K562 (cell line): ENCODE data around the gene PRSS56. TPM values are rescaled to one million over a fixed set of nuclear protein-coding genes. Genes with fewer than 3 reads are reported as not detected.

ENCODE experiments used
- ATF3 ChIP-seq, 2 experiments: fragments of 450-650 bp in 1 of 2; sonication (generic) in 1 of 2; formaldehyde crosslinking in 1 of 2; IDR thresholded peaks in 1 of 2; conservative IDR thresholded peaks in 1 of 2; 2 replicates each; pipeline versions ENCODE4 v1.6.1 to v1.8.1; 2016 to 2023; ENCODE audit warnings: mild to moderate bottlenecking in 2 of 2, moderate library complexity in 2 of 2, inconsistent platforms in 1 of 2, missing genetic modification reagents in 1 of 2
- BHLHE40 ChIP-seq: IDR thresholded peaks from 2 replicates; pipeline ENCODE4 v1.6.1; 2011; ENCODE audit warnings: low read length, improper control_type of control experiment
- CCNT2 ChIP-seq: IDR thresholded peaks from 2 replicates; pipeline ENCODE4 v1.6.1; 2011; ENCODE audit warnings: borderline replicate concordance, low read depth, mild to moderate bottlenecking, moderate library complexity, mixed read lengths, low read length; ENCODE audit not compliant: insufficient read length; ENCODE audit errors: extremely low read depth
- CREB3 ChIP-seq: fragments of 450-650 bp; conservative IDR thresholded peaks from 2 replicates; pipeline ENCODE4 v1.6.1; 2016; ENCODE audit warnings: missing genetic modification characterization, low read depth, mild to moderate bottlenecking, missing compliant biosample characterization, moderate library complexity
- EWSR1 ChIP-seq: fragments of 450-650 bp; IDR thresholded peaks from 2 replicates; pipeline ENCODE4 v1.6.1; 2018; ENCODE audit warnings: borderline replicate concordance, mild to moderate bottlenecking, low read depth, moderate library complexity; ENCODE audit not compliant: partially characterized antibody
- MECOM ChIP-seq: fragments of 250-450 bp; sonication (Bioruptor Pico); IDR thresholded peaks from 2 replicates; pipeline ENCODE4 v1.8.0; 2022; ENCODE audit warnings: inconsistent platforms
- NEUROD1 ChIP-seq: fragments of 150-350 bp; IDR thresholded peaks from 2 replicates; pipeline ENCODE4 v1.6.1; 2014; ENCODE audit warnings: borderline replicate concordance, low read length, low read depth; ENCODE audit not compliant: partially characterized antibody
- NFE2L1 ChIP-seq: fragments of 450-650 bp; IDR thresholded peaks from 2 replicates; pipeline ENCODE4 v1.6.1; 2016; ENCODE audit warnings: missing genetic modification characterization, low read depth, mild to moderate bottlenecking, missing compliant biosample characterization, moderate library complexity, borderline replicate concordance
- POLR3G ChIP-seq: IDR thresholded peaks from 2 replicates; pipeline ENCODE4 v1.6.1; 2011; ENCODE audit not compliant: insufficient read length, insufficient replicate concordance; ENCODE audit errors: extremely low read depth
- PTTG1 ChIP-seq: fragments of 450-650 bp; IDR thresholded peaks from 2 replicates; pipeline ENCODE4 v1.6.1; 2016; ENCODE audit warnings: low read depth, mild to moderate bottlenecking, missing genetic modification characterization, missing compliant biosample characterization
- RBM17 ChIP-seq: fragments of 200-400 bp; formaldehyde crosslinking; IDR thresholded peaks from 2 replicates; pipeline ENCODE4 v1.6.1; 2017; ENCODE audit warnings: low read depth, mild to moderate bottlenecking, low read length, borderline replicate concordance
- THRA ChIP-seq: fragments of 450-650 bp; IDR thresholded peaks from 2 replicates; pipeline ENCODE4 v1.6.1; 2017; ENCODE audit warnings: mild to moderate bottlenecking, moderate library complexity
- TOE1 ChIP-seq, 2 experiments: fragments of 450-650 bp in 1 of 2; sonication (generic) in 1 of 2; formaldehyde crosslinking in 1 of 2; IDR thresholded peaks; 2 replicates each; pipeline versions ENCODE4 v1.7.1 to v1.8.0; 2016 to 2022; ENCODE audit warnings: borderline replicate concordance in 2 of 2, mild to moderate bottlenecking in 2 of 2, antibody characterized with exemption in 1 of 2, inconsistent platforms in 1 of 2, low read depth in 1 of 2, missing genetic modification reagents in 1 of 2, moderate library complexity in 1 of 2
- XRCC5 ChIP-seq: fragments of 200-400 bp; formaldehyde crosslinking; IDR thresholded peaks from 2 replicates; pipeline ENCODE4 v1.6.1; 2017; ENCODE audit warnings: low read depth, mild to moderate bottlenecking, low read length
- ZBTB2 ChIP-seq: fragments of 450-650 bp; IDR thresholded peaks from 2 replicates; pipeline ENCODE4 v1.6.1; 2016; ENCODE audit warnings: antibody characterized with exemption
- ZKSCAN3 ChIP-seq: fragments of 250-450 bp; sonication (Bioruptor Pico); IDR thresholded peaks from 2 replicates; pipeline ENCODE4 v1.4.0; 2020
- ZNF124 ChIP-seq: sonication (generic); formaldehyde crosslinking; IDR thresholded peaks from 2 replicates; pipeline ENCODE4 v1.8.1; 2022; ENCODE audit warnings: missing genetic modification reagents
- ZNF3 ChIP-seq: fragments of 250-450 bp; sonication (Bioruptor Pico); IDR thresholded peaks from 2 replicates; pipeline ENCODE4 v1.5.0; 2021; ENCODE audit warnings: mild to moderate bottlenecking, moderate library complexity
- ZNF79 ChIP-seq: fragments of 250-450 bp; sonication (Bioruptor Pico); IDR thresholded peaks from 2 replicates; pipeline ENCODE4 v1.4.0; 2020; ENCODE audit warnings: low read depth, mild to moderate bottlenecking, moderate library complexity
- polyA plus RNA-seq, 8 experiments: library from polyadenylated mRNA; depleted of rRNA in 4 of 8; stranded (reverse) in 5 of 8; unstranded in 3 of 8; fragments of >200 nt; fragmentation: Nextera tagmentation in 2 of 8; fragmentation: Illumina TruSeq in 1 of 8; extraction: Ambion mirVana in 2 of 8; extraction: Trizol in 1 of 8; gene quantifications; 2 replicates each; pipeline versions ENCODE4 v1.2.1 to v1.2.3, GENCODE V29; 2011 to 2014; ENCODE audit warnings: inconsistent platforms in 1 of 8, missing spikeins in 1 of 8
- total RNA-seq, 7 experiments: library from RNA; depleted of rRNA in 6 of 7; stranded (reverse); fragments of >200 nt in 6 of 7; fragmentation: Illumina TruSeq in 2 of 7; extraction: Trizol in 2 of 7; gene quantifications; 2 replicates each; pipeline versions ENCODE4 v1.2.1 to v1.2.3, GENCODE V29; 2011 to 2021; ENCODE audit warnings: low replicate concordance in 1 of 7

Gene PRSS56
- total and polyA plus RNA-seq, 9 of the 15 experiments (the other 6 are each of a cell fraction or from before 2014, with no cell fraction given) = not detected

- TF ChIP-seq XRCC5 = 0 out of 2 replicates have a peak, but pooled peaks have one; percentile 25
- no peak for TF ChIP-seq ATF3 (IDR thresholded peaks at IDR 0.05)
- TF ChIP-seq ATF3 (CRISPR knock-in tag; conservative IDR thresholded peaks at IDR 0.05) = no peak
- TF ChIP-seq PTTG1 = no peak
- TF ChIP-seq ZKSCAN3 = no peak
- no peak for TF ChIP-seq ZNF3
- TF ChIP-seq POLR3G = no peak
- TF ChIP-seq THRA = no peak
- TF ChIP-seq ZNF79 (CRISPR knock-in tag) = no peak
- TF ChIP-seq NEUROD1 = no peak
- peak; percentile 80 for TF ChIP-seq BHLHE40
- no peak for TF ChIP-seq RBM17
- no peak for TF ChIP-seq ZNF124
- no peak for TF ChIP-seq NFE2L1 (tag)
- no peak for TF ChIP-seq MECOM (CRISPR knock-in tag)
- TF ChIP-seq CREB3 (tag) = no peak
- no peak for TF ChIP-seq EWSR1
- peak; percentile 89 for TF ChIP-seq ZBTB2
- TF ChIP-seq CCNT2 = peak; percentile 91
- peak; percentile 33; the same call in 1 of the 2 replicates for TF ChIP-seq TOE1 (IDR thresholded peaks at IDR 0.05; ENCODE audit: borderline replicate concordance)
- no peak for TF ChIP-seq TOE1 (CRISPR knock-in tag; IDR thresholded peaks at IDR 0.05; ENCODE audit: borderline replicate concordance, low read depth)
Observed at GRCh38 chr2:232550354-232551249, 30.4 kb downstream of the PRSS56 start, which contains the start of the genes EIF4E2 and TIGD1 (continued).
